T47D (cell line): ENCODE results near the gene TSPAN8.

ENCODE experiments used
- DNase-seq, 2 experiments: peaks; one replicate each; pipeline versions ENCODE4 v3.0.0 to v3.0.0-alpha.2; 2011 to 2012; ENCODE audit warnings: low read depth in 1 of 2, low spot score in 1 of 2
- JUND ChIP-seq: IDR thresholded peaks from 2 replicates; pipeline ENCODE4 v1.6.1; 2012; ENCODE audit warnings: low read depth
- in situ Hi-C: cut with HindIII; loops from 2 replicates; pipeline ENCODE4 v1.10.0; 2016; ENCODE audit warnings: low sequenced_read_pairs, low pct_unique_long_range_greater_than_20kb

The TSPAN8 gene

DNA sequence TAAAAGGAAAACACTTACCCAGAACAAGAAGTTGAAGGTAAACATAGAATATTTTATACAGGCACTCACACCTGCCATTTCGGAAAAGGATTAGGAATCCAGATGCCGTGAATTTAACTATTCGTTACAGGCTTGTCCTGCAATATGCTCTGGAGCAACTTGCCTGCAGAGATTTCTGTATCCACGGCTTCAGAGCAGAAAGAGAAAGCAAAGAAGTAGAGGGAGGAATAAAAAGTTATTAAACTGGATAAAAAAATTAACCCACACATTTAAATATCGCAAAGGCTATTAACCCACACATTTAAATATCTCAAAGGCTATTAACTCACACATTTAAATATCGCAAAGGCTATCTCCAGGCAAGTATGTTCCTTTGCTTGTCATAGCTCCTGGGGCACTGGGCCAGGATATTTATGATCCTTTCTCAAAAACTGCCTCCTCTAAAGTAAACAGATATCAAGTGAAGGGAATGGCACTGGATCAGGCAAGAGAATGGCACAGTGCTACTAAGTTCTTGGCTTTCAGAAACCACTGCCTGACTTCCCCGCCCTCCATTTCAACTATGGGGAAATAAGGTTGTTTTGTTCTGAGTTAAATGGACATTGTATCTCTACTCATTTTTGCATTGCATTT, at the start of gene TSPAN8:
TSPAN8 (minus strand) TSS at position 399 of the 633 bp plus-strand sequence; CDS start at position 78, 321 bp downstream.
- TF ChIP-seq JUND = no peak
- no peak for DNase-seq
- in situ Hi-C loops = no loop called here

DNA sequence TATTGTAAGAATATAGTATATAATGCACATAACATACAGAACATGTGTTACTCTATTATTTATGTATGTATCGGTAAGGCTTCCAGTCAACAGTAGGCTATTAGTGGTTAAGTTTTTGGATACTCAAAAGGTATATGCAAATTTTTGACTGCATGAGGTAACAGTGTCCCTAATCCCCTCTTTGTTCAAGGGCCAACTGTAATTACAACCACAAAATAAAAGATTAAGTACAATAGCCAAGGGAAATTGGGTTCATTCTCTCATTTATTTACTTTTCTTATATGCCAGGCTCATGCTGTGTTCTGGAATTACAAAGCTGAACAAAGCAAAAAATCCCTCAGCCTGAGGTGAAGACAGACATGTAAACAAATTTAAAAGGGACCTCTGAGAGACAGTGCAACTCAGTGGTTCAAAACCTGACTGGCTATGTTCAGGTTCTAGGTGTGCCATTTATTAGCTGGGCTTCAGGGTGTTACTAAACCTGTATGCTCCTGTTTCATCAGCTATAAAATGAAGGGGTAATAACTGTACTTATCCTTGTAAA, 43.4 kb upstream of the TSPAN8 start:
- no peak for TF ChIP-seq JUND
- no peak for DNase-seq
- in situ Hi-C loops = no loop called here

DNA sequence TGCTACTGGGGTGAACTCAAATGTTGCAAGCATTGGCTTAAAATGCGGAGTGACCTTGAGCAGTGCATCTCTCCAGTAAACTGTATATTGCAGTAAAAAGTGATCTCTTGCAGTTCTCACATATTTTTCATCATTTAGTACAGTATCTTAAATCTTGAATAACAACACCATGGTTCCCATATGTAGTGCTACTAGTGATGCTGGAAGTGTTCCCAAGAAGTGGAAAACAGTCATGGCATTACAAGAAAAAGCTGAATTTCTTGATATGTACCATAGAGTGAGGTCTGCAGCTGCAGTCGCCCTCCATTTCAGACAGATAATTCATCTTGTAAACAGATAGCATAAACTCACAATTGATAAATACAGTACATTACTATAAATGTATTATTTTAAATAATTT, 42.9 kb upstream of the TSPAN8 start:
- no peak for TF ChIP-seq JUND
- in situ Hi-C loops = no loop called here
- DNase-seq = no peak

DNA sequence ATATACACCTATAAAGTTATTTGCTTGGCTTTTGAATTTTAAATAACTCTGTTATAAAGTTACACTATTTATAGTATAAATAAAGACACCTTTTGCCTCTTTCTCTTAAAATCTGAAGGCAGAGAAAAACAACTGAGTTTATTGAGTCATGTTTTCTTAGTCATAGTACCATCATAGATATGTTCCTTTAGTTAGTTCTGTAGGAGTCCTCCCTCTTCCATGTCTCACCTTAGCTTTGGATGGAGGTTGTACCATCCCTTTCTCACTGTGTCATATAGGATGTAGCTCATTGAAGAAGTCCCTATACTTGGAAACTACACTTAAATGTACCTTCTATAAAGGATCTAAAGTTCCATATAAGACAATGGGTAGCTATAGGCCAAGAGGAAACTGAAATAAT, 39.7 kb upstream of the TSPAN8 start:
- in situ Hi-C loops = no loop called here
- TF ChIP-seq JUND = no peak
- DNase-seq = no peak

DNA sequence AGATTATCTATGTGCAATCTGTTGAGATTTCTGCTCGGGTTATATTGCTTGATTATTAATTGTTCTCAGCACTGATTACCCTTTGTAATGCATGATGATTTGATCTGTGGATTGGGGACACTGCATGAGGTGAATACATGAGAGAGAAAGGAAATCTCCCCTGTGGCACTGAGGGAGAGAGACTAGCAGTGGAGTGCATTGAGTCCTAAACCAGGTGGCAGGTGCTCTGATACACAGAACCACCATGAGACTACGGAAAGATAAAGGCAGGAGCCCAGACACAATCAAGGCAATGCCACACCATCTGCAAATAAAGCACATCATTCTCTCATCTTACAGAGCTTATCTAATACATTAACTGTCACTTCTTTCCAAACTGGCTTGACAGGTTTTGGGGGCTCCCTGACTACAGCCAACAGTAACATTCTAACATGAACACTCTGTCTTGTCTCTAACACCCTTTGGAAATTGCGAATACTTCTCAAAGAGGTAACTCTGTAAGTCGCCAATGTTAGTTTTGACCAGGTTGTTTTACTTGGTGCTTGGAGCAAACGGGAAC, 37.6 kb upstream of the TSPAN8 start:
- in situ Hi-C loops = no loop called here
- TF ChIP-seq JUND = no peak
- no peak for DNase-seq

GRCh38 chr12:71194657-71195056, 36.9 kb upstream of the TSPAN8 start:
- TF ChIP-seq JUND = no peak
- DNase-seq = no peak
- in situ Hi-C loops = no loop called here

DNA sequence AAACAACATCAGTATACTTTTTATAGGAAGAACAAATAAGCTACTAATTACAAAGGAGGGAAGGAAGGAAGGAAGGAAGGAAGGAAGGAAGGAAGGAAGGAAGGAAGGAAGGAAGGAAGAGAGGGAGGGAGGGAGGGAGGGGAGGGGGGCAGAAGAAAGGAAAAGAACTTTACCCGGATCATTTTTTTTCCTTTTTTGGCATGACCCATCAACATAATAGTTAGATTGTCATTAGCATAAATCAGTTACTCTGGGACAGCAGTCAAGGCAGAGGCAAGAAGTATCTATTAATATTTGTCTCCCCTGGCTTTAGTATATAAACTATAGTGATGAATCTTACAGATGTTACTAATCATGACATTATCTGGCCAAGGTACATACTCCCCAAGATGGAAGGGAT, 35.2 kb upstream of the TSPAN8 start:
- DNase-seq = no peak
- in situ Hi-C loops = no loop called here
- TF ChIP-seq JUND = no peak

DNA sequence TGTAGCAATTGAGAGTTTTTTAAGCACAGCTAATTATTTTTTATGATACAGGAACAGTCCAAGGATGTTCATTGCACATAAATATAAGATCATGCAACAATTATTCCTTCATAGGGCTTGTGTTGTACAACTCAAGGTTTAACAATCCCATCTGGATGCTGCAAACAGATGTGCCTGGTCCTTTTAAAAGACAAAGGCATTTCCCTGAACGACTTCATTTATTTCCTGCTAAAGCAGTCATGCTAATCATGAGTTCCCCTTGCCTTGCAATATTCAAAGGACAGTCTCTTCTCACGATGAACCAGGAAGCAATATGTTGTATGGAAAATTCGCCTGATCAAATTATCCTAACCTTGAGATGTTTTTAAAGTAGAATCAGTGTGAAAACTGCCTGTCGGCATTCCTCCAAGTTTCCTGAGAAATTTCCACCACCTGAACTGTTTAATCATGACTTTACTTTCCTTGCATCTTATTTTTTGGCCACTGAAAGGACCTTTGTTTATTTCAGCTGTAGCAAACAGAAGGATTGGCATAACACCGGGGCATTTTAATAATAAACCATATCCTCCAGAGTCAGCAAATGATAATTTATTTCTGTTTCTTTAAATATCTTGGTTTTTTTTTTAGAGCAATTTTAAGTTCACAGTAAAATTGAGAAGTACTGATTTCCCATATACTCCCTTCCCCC, 33.9 kb upstream of the TSPAN8 start:
- in situ Hi-C loops = no loop called here
- TF ChIP-seq JUND = no peak
- no peak for DNase-seq

- in situ Hi-C loops = no loop called here
- DNase-seq = no peak
- TF ChIP-seq JUND = no peak
Observed at GRCh38 chr12:71190822-71191221, 33.0 kb upstream of the TSPAN8 start.

DNA sequence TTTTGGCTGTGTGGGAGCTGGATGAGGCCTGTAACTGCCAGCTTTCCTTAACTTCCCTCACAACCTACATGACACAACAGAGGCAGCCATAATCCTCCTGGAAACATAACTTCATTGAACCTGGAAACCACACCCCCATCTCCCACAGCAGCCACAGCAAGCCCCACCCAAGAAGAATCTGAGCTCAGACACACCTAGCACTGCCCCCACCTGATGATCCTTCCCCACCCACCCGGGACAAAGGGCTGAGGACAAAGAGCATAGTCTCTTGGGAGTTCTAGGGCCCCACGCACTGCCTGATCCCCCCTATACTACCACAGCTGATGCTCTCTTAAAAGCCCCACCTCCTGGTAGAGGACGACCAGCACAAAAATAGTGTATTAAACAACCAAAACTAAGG, 29.6 kb upstream of the TSPAN8 start:
- in situ Hi-C loops = no loop called here
- DNase-seq = no peak
- no peak for TF ChIP-seq JUND

DNA sequence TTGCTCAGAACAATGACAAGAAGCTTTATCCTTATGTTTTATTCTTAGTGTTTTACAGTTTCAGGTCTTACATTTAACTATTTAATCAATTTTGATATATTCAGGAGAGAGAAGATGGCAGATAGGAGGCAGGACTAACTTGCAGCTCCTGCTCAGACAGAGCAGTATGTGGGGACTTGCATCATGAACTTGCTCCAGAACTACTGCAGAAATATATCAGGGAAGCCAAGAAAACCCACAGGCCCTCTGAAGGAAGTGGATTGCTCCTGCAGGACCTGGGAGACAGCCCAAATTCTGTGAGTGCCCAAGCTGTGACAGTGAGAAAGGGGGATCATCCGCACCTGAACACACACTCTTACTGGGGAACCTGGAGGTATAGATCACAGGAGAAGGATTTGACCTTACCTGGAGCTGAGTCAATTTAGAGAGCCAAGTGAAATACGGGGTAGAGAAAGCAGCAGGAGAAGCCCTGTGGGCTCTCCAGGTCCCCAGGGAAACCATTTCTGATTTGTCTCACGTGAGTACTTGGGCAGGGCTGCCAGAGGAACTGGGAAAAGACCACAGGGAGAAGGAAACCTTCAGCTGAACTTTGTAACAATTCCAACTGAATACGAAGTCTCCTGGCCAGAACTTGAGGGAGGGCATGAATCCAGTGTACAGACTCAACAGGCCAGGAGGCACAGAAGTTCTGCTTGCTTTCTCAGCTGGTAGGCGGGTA, 28.9 kb upstream of the TSPAN8 start:
- no peak for TF ChIP-seq JUND
- DNase-seq = no peak
- in situ Hi-C loops = no loop called here

- DNase-seq = no peak
- no peak for TF ChIP-seq JUND
- in situ Hi-C loops = no loop called here
Observed at GRCh38 chr12:71183846-71184245, 26.0 kb upstream of the TSPAN8 start.

DNA sequence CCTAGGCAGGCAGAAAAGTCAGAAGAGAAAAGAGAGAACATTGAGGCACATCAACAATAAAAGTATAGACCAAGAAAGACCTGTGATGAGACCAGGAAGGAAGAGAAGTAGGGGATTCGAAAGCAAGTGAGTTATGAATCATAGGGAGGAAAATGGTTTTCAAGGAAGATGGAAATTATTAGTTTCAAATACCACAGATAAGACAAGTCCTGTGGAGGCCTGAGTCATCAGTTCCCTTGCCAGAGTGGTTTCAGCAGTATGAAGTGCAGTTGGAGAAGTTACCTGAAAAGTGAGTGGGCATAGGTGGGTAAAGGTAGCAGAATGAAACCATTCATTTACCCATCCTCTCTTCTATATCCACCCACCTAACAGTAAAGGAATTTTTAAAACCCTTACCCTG, 25.2 kb upstream of the TSPAN8 start:
- TF ChIP-seq JUND = no peak

More for the DNA sequence above, 25.2 kb upstream of the TSPAN8 start:
- no peak for DNase-seq
- in situ Hi-C loops = no loop called here
